GM19455 (cell line): ENCODE data around the gene CMTM8.

Source experiments
- ATAC-seq: cut with Tn5 transposase; IDR thresholded peaks from one replicate; pipeline ENCODE4 v1.9.1; 2021; ENCODE audit not compliant: unreplicated experiment

The CMTM8 gene

DNA sequence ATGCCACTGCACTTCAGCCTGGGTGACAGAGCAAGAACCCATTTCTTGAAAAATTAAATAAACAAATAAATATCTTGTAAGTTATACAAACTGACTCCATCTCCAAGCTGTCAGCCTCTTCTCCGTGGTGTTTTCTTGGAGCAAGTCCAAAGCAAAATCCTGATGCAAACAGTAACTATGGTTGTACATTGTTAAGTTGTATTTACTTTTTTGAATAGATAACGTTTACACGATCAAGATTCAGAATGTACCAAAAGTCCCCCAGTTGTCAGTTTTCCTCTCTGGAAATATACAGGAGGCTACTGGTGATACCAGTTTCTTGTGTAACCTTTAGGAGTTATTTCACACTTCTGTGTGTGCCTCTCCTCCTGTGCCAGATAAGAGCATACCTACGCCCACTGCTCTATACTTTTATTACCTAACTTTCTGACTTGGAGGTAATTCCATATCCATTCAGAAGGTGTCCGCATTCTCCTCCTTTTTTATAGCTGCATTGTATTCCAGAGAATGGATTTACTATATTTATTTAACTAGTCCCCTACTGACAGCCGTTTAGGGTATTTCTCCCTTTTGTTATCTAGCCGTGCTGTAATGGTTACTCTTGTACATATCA lies 167.3 kb downstream of the CMTM8 start:
- no peak for ATAC-seq

DNA sequence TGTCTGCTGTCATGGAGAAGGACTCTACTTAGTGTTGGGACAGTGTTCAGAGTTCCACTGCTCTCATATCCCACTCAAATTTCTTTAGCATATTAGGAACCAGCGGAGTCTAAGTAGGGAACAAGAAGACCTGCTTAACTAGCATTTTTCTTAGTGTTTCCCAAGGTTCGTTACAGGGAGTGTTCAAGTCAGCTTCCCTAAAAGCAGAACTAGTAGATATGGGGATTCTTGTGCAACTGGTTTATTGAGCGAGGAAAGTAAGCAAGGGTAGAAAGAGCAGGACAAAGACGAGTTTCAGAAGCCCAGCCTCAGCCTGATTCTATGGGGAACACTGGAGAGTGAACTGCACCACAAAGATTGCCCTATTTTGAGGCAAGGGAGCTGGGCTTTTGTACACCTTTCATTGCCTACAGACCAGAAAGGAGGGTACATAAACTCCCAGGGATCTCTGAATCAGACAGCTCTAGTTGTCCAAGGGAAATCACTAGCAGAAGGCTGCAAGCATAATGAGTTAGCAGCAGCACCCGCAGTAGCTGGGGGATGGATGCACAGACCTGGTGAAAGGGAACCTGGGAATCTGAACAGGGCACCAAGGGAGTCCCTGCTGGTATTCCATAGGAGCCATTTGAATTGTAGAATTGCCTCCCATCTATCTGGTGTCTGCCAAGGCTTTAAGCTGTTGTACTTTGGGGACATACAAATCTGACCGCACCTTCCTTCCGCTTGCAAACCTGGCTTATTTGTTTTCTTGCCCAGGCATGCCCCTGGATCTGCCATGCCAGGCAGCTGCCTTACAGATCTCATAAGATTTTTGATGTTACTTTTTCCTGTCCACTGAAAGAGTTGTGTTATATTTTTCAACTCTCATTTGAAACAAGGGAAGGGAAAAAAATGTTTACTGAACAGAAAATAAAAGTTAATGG lies 168.3 kb downstream of the CMTM8 start:
- ATAC-seq = no peak

DNA sequence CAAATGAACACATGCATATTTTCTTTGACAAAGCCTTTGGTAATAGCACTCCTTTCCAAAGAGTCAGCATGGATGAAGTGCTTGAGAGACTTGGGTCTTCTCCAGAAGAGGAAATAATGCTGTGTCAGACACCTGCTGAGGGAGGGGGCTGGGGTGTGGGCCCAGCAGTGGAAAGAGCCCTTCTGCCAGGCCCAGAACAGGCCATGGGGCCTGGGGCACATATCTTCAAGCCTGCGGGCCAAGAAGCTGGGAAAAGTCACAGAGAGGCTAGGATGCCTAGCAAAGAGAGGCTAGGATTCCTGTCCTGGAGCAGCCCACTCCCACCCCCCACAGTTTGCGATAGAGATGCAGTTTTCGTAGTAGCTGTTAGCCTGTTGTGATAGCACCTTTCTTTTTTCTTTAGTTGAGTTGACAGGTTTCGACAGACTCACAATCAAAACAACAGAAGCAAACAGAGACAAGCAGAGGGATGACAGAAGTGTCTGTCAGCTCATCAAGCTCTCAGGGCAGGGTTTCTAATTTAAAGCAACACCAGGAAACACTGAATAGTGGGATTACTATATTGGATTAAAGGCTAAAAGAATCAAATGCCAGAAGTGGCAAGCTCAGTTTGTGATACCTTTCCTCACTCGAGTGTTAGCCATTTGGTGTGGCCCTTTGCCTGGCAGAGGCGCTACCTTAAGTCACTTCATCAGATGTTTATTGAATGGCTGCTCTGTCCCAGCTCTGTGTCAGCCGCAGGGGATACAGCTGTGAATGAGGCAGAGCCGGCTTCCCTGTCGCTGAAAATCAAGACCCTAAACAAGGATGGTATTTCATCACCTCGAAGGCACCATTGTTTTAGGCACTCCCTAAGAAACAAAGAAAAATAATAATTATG lies 172.1 kb downstream of the CMTM8 start:
- no peak for ATAC-seq

DNA sequence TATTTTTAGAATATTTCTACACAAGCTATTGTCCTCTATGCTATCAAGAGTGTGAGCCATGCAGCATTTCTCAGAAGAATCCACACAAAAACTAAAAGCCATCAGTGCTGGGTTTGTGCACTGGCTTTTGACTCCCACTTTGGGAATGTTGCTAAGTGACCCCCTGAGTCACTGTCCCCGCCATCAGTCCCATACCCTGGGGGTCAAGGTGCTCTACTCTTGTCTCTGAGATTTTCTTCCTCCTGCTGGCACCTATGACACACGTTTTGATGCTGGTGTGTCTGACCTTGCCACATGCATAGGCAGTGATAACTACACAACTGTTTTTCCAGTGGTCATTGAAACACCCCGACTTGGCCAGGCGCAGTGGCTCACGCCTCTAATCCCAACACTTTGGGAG lies 173.0 kb downstream of the CMTM8 start:
- no peak for ATAC-seq

DNA sequence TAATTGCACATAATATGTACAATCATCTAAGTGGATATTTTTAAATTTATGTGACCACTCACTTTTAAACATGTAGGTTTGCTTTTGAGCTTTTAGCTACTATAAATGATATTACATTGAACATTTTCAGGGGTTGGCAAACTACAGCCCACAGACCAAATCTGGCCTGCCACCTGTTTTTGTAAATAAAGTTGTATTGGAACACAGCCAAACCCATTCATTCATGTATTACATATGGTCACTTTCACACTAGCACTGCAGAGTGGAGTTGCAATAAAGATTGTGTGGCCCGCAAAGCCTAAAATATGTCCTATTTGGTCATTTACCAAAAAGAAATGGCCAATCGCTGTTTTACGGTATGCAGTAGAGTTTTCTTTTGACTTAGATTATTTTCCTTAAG lies 174.4 kb downstream of the CMTM8 start:
- ATAC-seq = no peak

DNA sequence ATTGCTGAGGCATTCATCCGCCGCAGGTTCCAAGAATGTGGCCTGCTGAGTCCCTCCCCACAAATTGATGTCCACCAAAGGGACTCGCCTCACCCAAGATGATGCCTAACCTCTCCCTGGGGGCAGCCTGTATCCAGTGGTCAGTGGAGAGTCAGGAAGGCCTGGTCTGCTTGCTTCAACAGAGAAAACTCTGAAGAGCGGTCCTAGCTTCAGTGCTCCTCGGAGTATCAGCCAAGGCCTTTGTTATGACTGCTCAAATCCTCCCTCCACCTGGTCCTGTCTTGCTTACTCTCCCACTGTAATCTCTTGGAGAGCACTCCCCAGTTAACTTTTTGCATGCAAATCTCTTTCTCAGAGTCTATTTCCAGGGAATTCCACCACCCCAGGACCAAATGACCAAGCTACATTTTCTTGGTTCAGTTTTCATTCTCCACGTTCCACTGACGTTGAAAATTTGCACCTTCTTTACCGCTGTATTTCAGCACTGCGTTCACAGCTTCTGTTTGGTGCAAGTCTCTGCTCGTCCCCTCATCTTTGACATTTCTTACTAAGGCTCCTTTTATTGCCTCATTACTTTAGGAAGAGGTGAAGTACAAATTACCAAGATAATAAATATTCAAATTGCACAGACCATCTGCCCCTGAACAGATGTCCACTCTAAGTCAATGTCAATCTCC lies 175.5 kb downstream of the CMTM8 start:
- ATAC-seq = no peak

DNA sequence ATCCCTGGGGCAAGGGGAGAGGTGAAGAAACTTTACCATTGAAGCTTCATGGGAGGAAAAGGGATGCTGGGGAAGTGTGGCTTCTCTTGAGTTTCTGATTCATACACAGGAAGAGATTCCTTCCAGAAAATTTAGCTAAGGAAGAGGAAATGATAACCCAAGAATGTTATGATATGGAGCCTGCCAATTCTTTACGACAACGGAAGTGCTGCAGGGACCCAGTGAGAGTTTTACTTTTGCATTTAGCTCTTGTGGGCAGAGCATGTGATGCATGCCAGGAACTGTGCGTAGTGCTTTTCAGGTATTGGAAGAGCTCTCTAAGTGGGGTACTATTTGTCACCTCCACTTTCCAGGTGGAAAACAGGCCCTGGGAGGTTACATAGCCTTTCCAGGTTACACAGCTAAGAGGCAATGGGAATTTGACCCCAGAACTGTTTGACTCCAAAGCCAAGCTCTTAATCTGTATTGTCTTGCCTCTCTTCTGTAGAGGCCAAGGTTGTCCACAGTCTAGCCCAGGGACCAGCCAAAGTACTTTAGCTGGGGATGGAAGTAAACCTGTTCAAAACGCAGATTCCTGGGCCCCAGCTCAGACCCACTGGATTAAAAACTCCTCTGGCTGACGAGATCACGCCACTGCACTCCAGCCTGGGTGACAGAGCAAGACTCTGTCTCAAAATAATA lies 176.2 kb downstream of the CMTM8 start:
- no peak for ATAC-seq

DNA sequence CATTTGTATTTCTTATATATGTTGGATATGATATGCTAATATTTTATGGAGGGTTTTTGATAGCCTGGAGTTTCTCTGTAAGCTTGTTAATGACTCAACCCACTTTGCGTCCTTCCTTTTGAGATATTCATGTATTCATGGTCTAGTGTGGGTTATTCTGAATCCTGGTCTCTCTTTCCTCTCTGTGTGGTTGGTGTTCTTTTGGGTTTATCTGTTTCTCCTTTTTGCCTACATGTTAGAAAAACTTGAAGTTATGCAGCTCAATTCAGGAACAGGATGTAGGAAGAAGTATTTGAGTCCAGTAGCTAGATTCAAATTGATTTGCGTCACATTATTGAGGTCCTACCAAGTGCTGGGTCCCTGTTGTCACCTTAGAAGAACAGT lies 181.3 kb downstream of the CMTM8 start:
- no peak for ATAC-seq
